Stimulated activated CD4-positive, alpha-beta T cell treated with anti-CD3 and anti-CD28 coated beads, TNF-alpha, amount 100 ng/mL, for 4 hours (primary cell): ENCODE results near the gene BBC3.

Experiments used
- DNase-seq, 3 experiments: peaks; one replicate each; pipeline ENCODE4 v3.0.0-alpha.2; 2020; ENCODE audit warnings: low read depth in 3 of 3

The BBC3 gene

GRCh38 chr19:47195434-47195833 lies 35.6 kb downstream of the BBC3 start:
- DNase-seq = no peak

GRCh38 chr19:47190167-47190727 lies 40.8 kb downstream of the BBC3 start:
- peak in 2 of 3 experiments; percentile 35 to 54 for DNase-seq

- DNase-seq = no peak
These were observed 42.4 kb downstream of the BBC3 start for GRCh38 chr19:47188507-47189033.

- no peak for DNase-seq
These were observed 43.2 kb downstream of the BBC3 start for GRCh38 chr19:47187797-47188196.

- no peak for DNase-seq
These were observed 43.7 kb downstream of the BBC3 start for GRCh38 chr19:47187335-47187655.

- peak; percentile 43 to 74 (median 53) for DNase-seq
These were observed 44.3 kb downstream of the BBC3 start for GRCh38 chr19:47186446-47187334.

GRCh38 chr19:47183601-47184000 lies 47.4 kb downstream of the BBC3 start:
- no peak for DNase-seq

GRCh38 chr19:47179653-47180310 lies 51.2 kb downstream of the BBC3 start:
- DNase-seq = no peak

GRCh38 chr19:47176627-47177090 lies 54.3 kb downstream of the BBC3 start:
- DNase-seq = no peak

- DNase-seq = no peak
These were observed 54.9 kb downstream of the BBC3 start for GRCh38 chr19:47176071-47176626.

GRCh38 chr19:47172666-47173455 lies 58.1 kb downstream of the BBC3 start:
- DNase-seq = no peak
